OCI-LY7 (cell line): ENCODE data around the gene METTL21A. TPM values are rescaled to one million over a fixed set of nuclear protein-coding genes. Genes with fewer than 3 reads are reported as not detected.

Source experiments
- BruUV-seq: library from RNA; stranded (reverse); fragments of 400-500 nt; replicated peaks from 2 replicates; lab custom pipeline; 2021; lab: Mats Ljungman, UMichigan
- CTCF ChIA-PET: fragments of 300-600 bp; sonication (Branson Sonifier 250); formaldehyde crosslinking; loops from one replicate; lab custom pipeline; 2022; ENCODE audit warnings: antibody characterized with exemption; ENCODE audit not compliant: unreplicated experiment; lab: Charles Lee
- POLR2A ChIA-PET: fragments of 300-600 bp; sonication (Branson Sonifier 250); formaldehyde crosslinking; loops from one replicate; lab custom pipeline; 2022; ENCODE audit warnings: antibody characterized with exemption; lab: Charles Lee
- DNase-seq: peaks from one replicate; pipeline ENCODE4 v3.0.0-alpha.2; 2015; ENCODE audit warnings: low spot score
- H2AFZ ChIP-seq: fragments of 200-600 bp; sonication (generic), shearing (Covaris generic); 2 replicates; pipeline ENCODE4 v1.6.1; 2014; ENCODE audit warnings: mild to moderate bottlenecking, antibody characterized with exemption, low read length, moderate library complexity
- H3K27ac ChIP-seq: fragments of 200-600 bp; sonication (generic); 2 replicates; pipeline ENCODE4 v1.5.1; 2014; ENCODE audit warnings: mixed run types, low read depth, mild to moderate bottlenecking, moderate library complexity, low read length, inconsistent platforms; ENCODE audit not compliant: poor library complexity, severe bottlenecking
- H3K36me3 ChIP-seq: fragments of 200-600 bp; sonication (generic); 2 replicates; pipeline ENCODE4 v1.6.1; 2014; ENCODE audit warnings: mild to moderate bottlenecking, antibody characterized with exemption, low read length, moderate library complexity, mixed read lengths; ENCODE audit not compliant: insufficient read depth
- H3K4me1 ChIP-seq: fragments of 200-600 bp; sonication (generic); 2 replicates; pipeline ENCODE4 v1.5.1; 2014; ENCODE audit warnings: mild to moderate bottlenecking, low read length; ENCODE audit not compliant: insufficient read depth, poor library complexity, severe bottlenecking
- H3K4me2 ChIP-seq: fragments of 200-600 bp; sonication (generic); 2 replicates; pipeline ENCODE4 v1.6.1; 2014; ENCODE audit warnings: mild to moderate bottlenecking, low read length
- H3K4me3 ChIP-seq: fragments of 200-600 bp; sonication (generic); 2 replicates; pipeline ENCODE4 v1.5.1; 2014; ENCODE audit warnings: mild to moderate bottlenecking, low read depth, low read length; ENCODE audit not compliant: poor library complexity, severe bottlenecking
- H3K79me2 ChIP-seq: fragments of 200-600 bp; sonication (generic); 2 replicates; pipeline ENCODE4 v1.6.1; 2016; ENCODE audit warnings: low read depth, mild to moderate bottlenecking, low read length, moderate library complexity, mixed read lengths; ENCODE audit not compliant: insufficient read depth
- H3K9me2 ChIP-seq: fragments of 200-600 bp; sonication (generic); 2 replicates; pipeline ENCODE4 v1.6.1; 2016; ENCODE audit warnings: mild to moderate bottlenecking, low read length, mixed read lengths; ENCODE audit not compliant: insufficient read depth
- H3K9me3 ChIP-seq: fragments of 200-600 bp; sonication (generic); 2 replicates; pipeline ENCODE4 v1.6.1; 2014; ENCODE audit warnings: mild to moderate bottlenecking, mixed run types, low read length, mixed read lengths
- H4K20me1 ChIP-seq: fragments of 200-600 bp; sonication (generic); 2 replicates; pipeline ENCODE4 v1.6.1; 2014; ENCODE audit warnings: mild to moderate bottlenecking, antibody characterized with exemption, low read length, moderate library complexity, mixed read lengths; ENCODE audit not compliant: insufficient read depth
- EZH2phosphoT487 ChIP-seq: fragments of 200-600 bp; sonication (generic); IDR thresholded peaks from 2 replicates; pipeline ENCODE4 v1.6.1; 2018; ENCODE audit warnings: low read depth, borderline replicate concordance, mild to moderate bottlenecking, mixed run types, antibody characterized with exemption, low read length, moderate library complexity, mixed read lengths
- intact Hi-C: fragments of 100-400 bp; cut with micrococcal nuclease; formaldehyde crosslinking; loops from one replicate; pipeline ENCODE4 v1.10.0; 2022; ENCODE audit not compliant: unreplicated experiment
- total RNA-seq, 2 experiments: library from RNA; depleted of rRNA in 1 of 2; stranded (reverse); fragments of >200 nt in 1 of 2; shearing (Covaris generic) in 1 of 2; gene quantifications; 2 replicates each; pipeline ENCODE4 v1.2.3, GENCODE V29; 2014 to 2022
- TF ChIP-seq, protein P1 (sequence below): fragments of 200-600 bp; sonication (generic); conservative IDR thresholded peaks from 2 replicates; pipeline ENCODE4 v1.5.1; 2014; ENCODE audit warnings: mild to moderate bottlenecking, antibody characterized with exemption, low read length, moderate library complexity, mixed read lengths

The METTL21A gene
- total RNA-seq, 2 experiments from 2014 or later = 55.2 to 58.9 TPM

DNA sequence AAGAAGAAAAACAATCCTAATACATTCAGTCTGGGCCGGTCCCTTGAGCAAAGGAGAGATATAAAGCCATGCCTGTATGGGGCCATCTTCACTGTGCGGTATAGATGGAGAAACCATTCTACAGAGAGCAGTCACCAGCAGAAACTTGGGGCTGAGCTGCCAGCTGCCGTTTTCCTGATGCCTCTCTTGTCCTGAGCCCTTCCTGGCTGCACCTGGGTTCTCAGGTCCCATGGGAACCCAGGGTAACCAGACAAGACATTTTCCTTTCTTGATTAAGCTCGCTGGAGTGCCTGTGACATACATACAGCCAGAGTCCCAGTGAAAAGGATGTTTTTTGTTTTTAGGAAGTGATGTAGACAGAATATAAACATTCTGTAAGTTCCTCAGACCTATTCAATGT is 5.3 kb upstream of the METTL21A start:
- POLR2A ChIA-PET = interaction anchor here (0.5 to 1.5 kb wide), 13 partner anchors 10 to 1180 kb away, joined by 3 to 5 read pairs (median 4); partner anchors contain the start of gene CCNYL1
- Histone ChIP-seq H3K9me2 (no peaks in the 10 kb centered on the region), H3K27ac (no peak overlapping the region), H3K36me3 (no peaks in the 10 kb centered on the region), H3K4me2 (peak overlapping the region; percentile 46), H3K79me2 (no peaks in the 10 kb centered on the region), H4K20me1 (no peaks in the 10 kb centered on the region), H2AFZ (peak overlapping the region; percentile 39; the same call in 1 of the 2 replicates), H3K4me3 (no peak overlapping the region), H3K4me1 (peaks cover 36% of the 10 kb centered on the region), H3K9me3 (no peaks in the 10 kb centered on the region)
- CTCF ChIA-PET = no interaction called here
- DNase-seq = peak; percentile 48
- intact Hi-C loops = no loop called here
- no TSS peak for BruUV-seq
- no peak for TF ChIP-seq EZH2phosphoT487
- TF ChIP-seq, protein P1, sequence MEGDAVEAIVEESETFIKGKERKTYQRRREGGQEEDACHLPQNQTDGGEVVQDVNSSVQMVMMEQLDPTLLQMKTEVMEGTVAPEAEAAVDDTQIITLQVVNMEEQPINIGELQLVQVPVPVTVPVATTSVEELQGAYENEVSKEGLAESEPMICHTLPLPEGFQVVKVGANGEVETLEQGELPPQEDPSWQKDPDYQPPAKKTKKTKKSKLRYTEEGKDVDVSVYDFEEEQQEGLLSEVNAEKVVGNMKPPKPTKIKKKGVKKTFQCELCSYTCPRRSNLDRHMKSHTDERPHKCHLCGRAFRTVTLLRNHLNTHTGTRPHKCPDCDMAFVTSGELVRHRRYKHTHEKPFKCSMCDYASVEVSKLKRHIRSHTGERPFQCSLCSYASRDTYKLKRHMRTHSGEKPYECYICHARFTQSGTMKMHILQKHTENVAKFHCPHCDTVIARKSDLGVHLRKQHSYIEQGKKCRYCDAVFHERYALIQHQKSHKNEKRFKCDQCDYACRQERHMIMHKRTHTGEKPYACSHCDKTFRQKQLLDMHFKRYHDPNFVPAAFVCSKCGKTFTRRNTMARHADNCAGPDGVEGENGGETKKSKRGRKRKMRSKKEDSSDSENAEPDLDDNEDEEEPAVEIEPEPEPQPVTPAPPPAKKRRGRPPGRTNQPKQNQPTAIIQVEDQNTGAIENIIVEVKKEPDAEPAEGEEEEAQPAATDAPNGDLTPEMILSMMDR = no peak

DNA sequence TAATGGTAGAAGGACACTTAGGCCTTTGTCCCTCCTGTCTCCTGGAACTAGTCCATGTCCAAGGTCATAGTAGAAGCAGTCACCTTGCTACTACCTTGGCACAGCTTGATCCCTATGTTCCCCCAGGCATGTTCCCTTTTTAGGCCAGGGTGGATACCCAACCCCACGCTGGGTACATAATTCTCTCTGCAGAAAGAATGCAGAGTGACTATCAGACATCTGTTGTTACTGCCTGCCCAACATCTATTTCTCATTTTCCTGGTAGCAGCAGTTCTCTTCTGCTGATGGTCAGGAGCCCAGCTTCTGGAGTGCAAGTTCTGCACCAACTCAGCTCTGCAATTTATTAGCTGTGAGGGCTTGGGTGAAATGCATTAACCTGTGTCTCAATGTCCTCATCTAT is 4.4 kb upstream of the METTL21A start:
- Histone ChIP-seq H3K36me3 (no peaks in the 10 kb centered on the region), H3K9me3 (no peaks in the 10 kb centered on the region), H3K4me2 (peak overlapping the region; percentile 46; the same call in 1 of the 2 replicates), H3K79me2 (no peaks in the 10 kb centered on the region), H3K27ac (no peak overlapping the region), H4K20me1 (no peaks in the 10 kb centered on the region), H3K4me3 (no peak overlapping the region), H3K4me1 (peaks cover 36% of the 10 kb centered on the region), H3K9me2 (no peaks in the 10 kb centered on the region), H2AFZ (peak overlapping the region; percentile 39; the same call in 1 of the 2 replicates)
- intact Hi-C loops = loop anchor here (5.0 kb wide), 3 partner anchors 103 to 443 kb away; partner anchors contain the start of gene PLEKHM3
- ChIA-PET POLR2A (interaction anchor here (0.7 to 1.5 kb wide), 4 partner anchors 11 to 1179 kb away, joined by 3 to 4 read pairs (median 4); no protein-coding TSS in a partner anchor), CTCF (no interaction called here)
- TF ChIP-seq EZH2phosphoT487 = no peak
- TF ChIP-seq, protein P1 = no peak
- DNase-seq = no peak
- BruUV-seq = no TSS peak
